Trophoblast cell (in vitro differentiated cells and primary cell): ENCODE measurements around the gene TENM4.

Experiments used
- DNase-seq, 2 donors: peaks; one replicate each; pipeline ENCODE4 v3.0.0-alpha.2; 2016
- H2AFZ ChIP-seq: 2 replicates; pipeline ENCODE4 v1.6.1; 2013; ENCODE audit warnings: low read length, moderate library complexity, mild to moderate bottlenecking; ENCODE audit not compliant: insufficient read depth, poor library complexity
- H2AK5ac ChIP-seq: 2 replicates; pipeline ENCODE4 v1.6.1; 2013; ENCODE audit warnings: mild to moderate bottlenecking, low read length
- H2BK120ac ChIP-seq: 2 replicates; pipeline ENCODE4 v1.6.1; 2013; ENCODE audit warnings: low read length, mild to moderate bottlenecking, moderate library complexity; ENCODE audit not compliant: insufficient read depth, poor library complexity
- H2BK12ac ChIP-seq: 2 replicates; pipeline ENCODE4 v1.6.1; 2013; ENCODE audit warnings: mild to moderate bottlenecking, low read length, moderate library complexity
- H2BK5ac ChIP-seq: 2 replicates; pipeline ENCODE4 v1.6.1; 2013; ENCODE audit warnings: low read length, low read depth, moderate library complexity, mild to moderate bottlenecking; ENCODE audit not compliant: poor library complexity
- H3K14ac ChIP-seq: 2 replicates; pipeline ENCODE4 v1.6.1; 2013; ENCODE audit warnings: mild to moderate bottlenecking, low read length
- H3K18ac ChIP-seq: 2 replicates; pipeline ENCODE4 v1.6.1; 2013; ENCODE audit warnings: mild to moderate bottlenecking, low read length
- H3K23ac ChIP-seq: 2 replicates; pipeline ENCODE4 v1.6.1; 2013; ENCODE audit warnings: low read length
- H3K27ac ChIP-seq: 2 replicates; pipeline ENCODE4 v1.5.1; 2013; ENCODE audit warnings: low read depth, mild to moderate bottlenecking, inconsistent platforms, low read length, moderate library complexity
- H3K27me3 ChIP-seq: 2 replicates; pipeline ENCODE4 v1.6.1; 2013; ENCODE audit warnings: inconsistent platforms, mild to moderate bottlenecking, low read length, moderate library complexity; ENCODE audit not compliant: insufficient read depth
- H3K36me3 ChIP-seq, 2 experiments: 1 replicate in 1 of 2; 2 replicates in 1 of 2; pipeline ENCODE4 v1.6.1; 2013; ENCODE audit warnings: low read length in 2 of 2, mild to moderate bottlenecking in 2 of 2, moderate library complexity in 1 of 2; ENCODE audit not compliant: insufficient read depth in 2 of 2, control insufficient read depth in 1 of 2
- H3K4ac ChIP-seq: 2 replicates; pipeline ENCODE4 v1.6.1; 2013; ENCODE audit warnings: low read depth, mild to moderate bottlenecking, low read length, moderate library complexity
- H3K4me1 ChIP-seq, 2 experiments: 1 replicate in 1 of 2; 2 replicates in 1 of 2; pipeline ENCODE4 v1.6.1; 2013; ENCODE audit warnings: low read length in 2 of 2, mild to moderate bottlenecking in 2 of 2, moderate library complexity in 1 of 2; ENCODE audit not compliant: insufficient read depth in 2 of 2, control insufficient read depth in 1 of 2
- H3K4me2 ChIP-seq: 2 replicates; pipeline ENCODE4 v1.6.1; 2013; ENCODE audit warnings: inconsistent platforms, mild to moderate bottlenecking, low read length, moderate library complexity
- H3K4me3 ChIP-seq: 2 replicates; pipeline ENCODE4 v1.5.1; 2013; ENCODE audit warnings: mild to moderate bottlenecking, low read depth, low read length, inconsistent platforms
- H3K79me1 ChIP-seq: one replicate; pipeline ENCODE4 v1.6.1; 2013; ENCODE audit warnings: low read length
- H3K79me2 ChIP-seq: 2 replicates; pipeline ENCODE4 v1.6.1; 2013; ENCODE audit warnings: low read length, mild to moderate bottlenecking; ENCODE audit not compliant: control insufficient read depth, insufficient read depth, poor library complexity
- H3K9ac ChIP-seq: 2 replicates; pipeline ENCODE4 v1.6.1; 2013; ENCODE audit warnings: mild to moderate bottlenecking, low read length
- H3K9me3 ChIP-seq: 2 replicates; pipeline ENCODE4 v1.6.1; 2013; ENCODE audit warnings: low read depth, mild to moderate bottlenecking, control low read depth, inconsistent platforms, low read length; ENCODE audit not compliant: insufficient read depth
- H4K12ac ChIP-seq: 2 replicates; pipeline ENCODE4 v1.6.1; 2013; ENCODE audit warnings: low read depth, mild to moderate bottlenecking, low read length, moderate library complexity
- H4K8ac ChIP-seq: 2 replicates; pipeline ENCODE4 v1.6.1; 2013; ENCODE audit warnings: low read depth, mild to moderate bottlenecking, low read length, moderate library complexity
- H4K91ac ChIP-seq: one replicate; pipeline ENCODE4 v1.6.1; 2013; ENCODE audit warnings: low read depth, mild to moderate bottlenecking, low read length, moderate library complexity
- WGBS: extraction: QIAGEN DNeasy Blood & Tissue Kit; methylation state at CpG from one replicate; pipeline ENCODE4 v1.1.7; 2013; ENCODE audit warnings: missing lambda C conversion rate; ENCODE audit not compliant: insufficient read length, insufficient coverage; ENCODE audit errors: extremely low coverage; 5-methylcytosine and 5-hydroxymethylcytosine counted together

TENM4 gene

GRCh38 chr11:78791964-78792363 is 648.9 kb downstream of the TENM4 start:
- no peaks in the 10 kb centered on the region for H3K27me3 ChIP-seq

GRCh38 chr11:78791254-78791653 is 649.6 kb downstream of the TENM4 start:
- Histone ChIP-seq H2BK5ac (no peak overlapping the region), H3K4me2 (no peak overlapping the region), H3K23ac (no peak overlapping the region), H3K4ac (no peak overlapping the region), H4K8ac (no peak overlapping the region), H3K27ac (no peak overlapping the region), H3K79me2 (no peaks in the 10 kb centered on the region), H3K9me3 (no peaks in the 10 kb centered on the region), H3K4me1 (peaks cover 4 to 8% of the 10 kb centered on the region in 2 experiments), H3K14ac (no peak overlapping the region), H2AFZ (no peak overlapping the region), H4K91ac (no peak overlapping the region), H2AK5ac (no peak overlapping the region), H3K18ac (no peak overlapping the region), H2BK120ac (no peak overlapping the region), H3K9ac (no peak overlapping the region), H3K4me3 (no peak overlapping the region), H4K12ac (no peak overlapping the region), H3K36me3 (peaks cover 22 to 30% of the 10 kb centered on the region in 2 experiments), H3K27me3 (no peaks in the 10 kb centered on the region), H3K79me1 (no peaks in the 10 kb centered on the region), H2BK12ac (no peak overlapping the region)
- no CpG with 5 or more reads among the region's 1 CpG for WGBS
- DNase-seq: no peak

More at GRCh38 chr11:78791964-78792363, 648.9 kb downstream of the TENM4 start:
- peaks cover 22 to 27% of the 10 kb centered on the region in 2 experiments for H3K36me3 ChIP-seq
- H3K4me3 ChIP-seq: no peak overlapping the region
- peaks cover 4 to 7% of the 10 kb centered on the region in 2 experiments for H3K4me1 ChIP-seq
- H3K14ac ChIP-seq: no peak overlapping the region
- H3K79me1 ChIP-seq: no peaks in the 10 kb centered on the region
- no peak overlapping the region for H3K9ac ChIP-seq
- no peak overlapping the region for H4K8ac ChIP-seq
- H3K4ac ChIP-seq: no peak overlapping the region
- no peak overlapping the region for H4K91ac ChIP-seq
- H2BK12ac ChIP-seq: no peak overlapping the region
- no peak overlapping the region for H2AFZ ChIP-seq
- no peak overlapping the region for H4K12ac ChIP-seq
- no peak overlapping the region for H2AK5ac ChIP-seq
- H2BK5ac ChIP-seq: no peak overlapping the region
- H2BK120ac ChIP-seq: no peak overlapping the region
- no peak overlapping the region for H3K18ac ChIP-seq
- no peaks in the 10 kb centered on the region for H3K79me2 ChIP-seq
- no peak overlapping the region for H3K23ac ChIP-seq
- no peaks in the 10 kb centered on the region for H3K9me3 ChIP-seq
- no peak for DNase-seq
- H3K27ac ChIP-seq: no peak overlapping the region
- H3K4me2 ChIP-seq: no peak overlapping the region

- Histone ChIP-seq H4K12ac (no peak overlapping the region), H2BK120ac (no peak overlapping the region), H4K8ac (no peak overlapping the region), H4K91ac (no peak overlapping the region), H3K4me1 (peaks cover 4 to 11% of the 10 kb centered on the region in 2 experiments), H2AFZ (no peak overlapping the region), H3K9me3 (no peaks in the 10 kb centered on the region), H3K4ac (no peak overlapping the region), H2BK5ac (no peak overlapping the region), H3K14ac (no peak overlapping the region), H3K18ac (no peak overlapping the region), H3K4me2 (no peak overlapping the region), H3K27me3 (no peaks in the 10 kb centered on the region), H3K79me1 (no peaks in the 10 kb centered on the region), H3K36me3 (peaks cover 21 to 25% of the 10 kb centered on the region in 2 experiments), H3K27ac (no peak overlapping the region), H2AK5ac (no peak overlapping the region), H3K4me3 (no peak overlapping the region), H3K9ac (no peak overlapping the region), H3K79me2 (no peaks in the 10 kb centered on the region), H3K23ac (no peak overlapping the region), H2BK12ac (no peak overlapping the region)
- DNase-seq: no peak
These were observed 650.0 kb downstream of the TENM4 start for GRCh38 chr11:78790784-78791183.

GRCh38 chr11:78789375-78789774 is 651.5 kb downstream of the TENM4 start:
- Histone ChIP-seq H3K27ac (peak overlapping the region; percentile 22), H3K36me3 (peaks cover 17 to 18% of the 10 kb centered on the region in 2 experiments), H4K12ac (no peak overlapping the region), H4K8ac (no peak overlapping the region), H3K4me2 (no peak overlapping the region), H3K9me3 (peaks cover 1% of the 10 kb centered on the region), H3K9ac (no peak overlapping the region), H2AK5ac (no peak overlapping the region), H3K18ac (no peak overlapping the region), H3K4me1 (peaks cover 7 to 15% of the 10 kb centered on the region in 2 experiments), H3K4me3 (no peak overlapping the region), H2BK5ac (no peak overlapping the region), H3K79me1 (no peaks in the 10 kb centered on the region), H2AFZ (no peak overlapping the region), H3K79me2 (no peaks in the 10 kb centered on the region), H3K4ac (no peak overlapping the region), H3K27me3 (no peaks in the 10 kb centered on the region), H3K23ac (no peak overlapping the region), H3K14ac (no peak overlapping the region), H2BK12ac (no peak overlapping the region), H2BK120ac (no peak overlapping the region), H4K91ac (no peak overlapping the region)
- no CpG with 5 or more reads among the region's 1 CpG for whole genome bisulfite sequencing
- DNase-seq: no peak
